GM21447 (cell line): ENCODE measurements around the gene ABCG2.
"Not testable (repeated sequence)": the region's sequence is repeated elsewhere in the genome, so short reads cannot be mapped to it uniquely, and the experiment has no call there.

Source experiments
- ATAC-seq: cut with Tn5 transposase; IDR thresholded peaks from one replicate; pipeline ENCODE4 v1.9.1; 2021; ENCODE audit not compliant: unreplicated experiment

ABCG2 gene

GRCh38 chr4:88169298-88169697 is 10.9 kb upstream of the ABCG2 start:
- no peak for ATAC-seq

GRCh38 chr4:88166608-88167007 is 8.2 kb upstream of the ABCG2 start:
- no peak for ATAC-seq

- no peak for ATAC-seq
Observed at GRCh38 chr4:88163336-88163735, 4.9 kb upstream of the ABCG2 start.

GRCh38 chr4:88162626-88163025 is 4.2 kb upstream of the ABCG2 start:
- ATAC-seq, result no peak

- ATAC-seq, result no peak
Observed at GRCh38 chr4:88159229-88159725, 838 bp upstream of the ABCG2 start.

GRCh38 chr4:88158038-88158488 is 376 bp downstream of the ABCG2 start:
- peak; percentile 55 for ATAC-seq

GRCh38 chr4:88152331-88152730 is 6.1 kb downstream of the ABCG2 start:
- not testable (repeated sequence) for ATAC-seq

- no peak for ATAC-seq
Observed at GRCh38 chr4:88148560-88148959, 9.9 kb downstream of the ABCG2 start.

- ATAC-seq, result no peak
Observed at GRCh38 chr4:88147799-88148217, 10.6 kb downstream of the ABCG2 start.

- no peak for ATAC-seq
Observed at GRCh38 chr4:88146891-88147290, 11.5 kb downstream of the ABCG2 start.

GRCh38 chr4:88144866-88145300 is 13.6 kb downstream of the ABCG2 start:
- ATAC-seq, result no peak

- ATAC-seq, result no peak
Observed at GRCh38 chr4:88144048-88144447, 14.4 kb downstream of the ABCG2 start.

- no peak for ATAC-seq
Observed at GRCh38 chr4:88143504-88143903, 14.9 kb downstream of the ABCG2 start.

GRCh38 chr4:88138561-88138960 is 19.9 kb downstream of the ABCG2 start:
- no peak for ATAC-seq

GRCh38 chr4:88137112-88137511 is 21.3 kb downstream of the ABCG2 start:
- ATAC-seq, result no peak

GRCh38 chr4:88136249-88136648 is 22.2 kb downstream of the ABCG2 start:
- no peak for ATAC-seq

GRCh38 chr4:88135356-88135663 is 23.1 kb downstream of the ABCG2 start:
- ATAC-seq, result no peak

GRCh38 chr4:88134536-88135355 is 23.7 kb downstream of the ABCG2 start:
- no peak for ATAC-seq

- no peak for ATAC-seq
Observed at GRCh38 chr4:88134111-88134510, 24.3 kb downstream of the ABCG2 start.

- ATAC-seq, result no peak
Observed at GRCh38 chr4:88130544-88131305, 27.7 kb downstream of the ABCG2 start.

- no peak for ATAC-seq
Observed at GRCh38 chr4:88130003-88130402, 28.4 kb downstream of the ABCG2 start.

- not testable (repeated sequence) for ATAC-seq
Observed at GRCh38 chr4:88122260-88122659, 36.2 kb downstream of the ABCG2 start.
